ENCODE results near the gene CDKN2B.

Gene CDKN2B

GRCh38 chr9:22005702-22006606 is 3.2 kb downstream of the CDKN2B start (continued):
- TF ChIP-seq PRDM6 (tag by site-specific recombination; IDR thresholded peaks at IDR 0.05): no peak; the same call in 1 of the 2 replicates
- no peak for TF ChIP-seq ZNF221 (tag by site-specific recombination; IDR thresholded peaks at IDR 0.05; ENCODE audit: borderline replicate concordance)
- peak; percentile 51; the same call in 1 of the 2 replicates for TF ChIP-seq KLF8 (tag by site-specific recombination; IDR thresholded peaks at IDR 0.05)
- peak; percentile 80 for TF ChIP-seq HIC1 (tag by site-specific recombination; IDR thresholded peaks at IDR 0.05)
- TF ChIP-seq GLIS2 (tag by site-specific recombination; IDR thresholded peaks at IDR 0.05): peak; percentile 95
- no peak for TF ChIP-seq ZNF747 (tag by site-specific recombination; IDR thresholded peaks at IDR 0.05)

GRCh38 chr9:22005021-22005701 is 3.9 kb downstream of the CDKN2B start:
- Histone ChIP-seq H3K4me3 (ENCODE audit: low read depth, low read length) (peak overlapping the region; percentile 95), H3K9me3 (ENCODE audit: control insufficient read depth, insufficient read depth, low read depth, low read length) (no peaks in the 10 kb centered on the region), H3K36me3 (ENCODE audit: control insufficient read depth in 2 of 2, insufficient read depth in 1 of 2, low read length in 2 of 2) (peaks cover 0 to 8% of the 10 kb centered on the region in 2 experiments; a peak in 2 of 3 replicates), H3K27ac (ENCODE audit: extremely low read depth, low read depth, low read length) (peak overlapping the region; percentile 98), H3K4me1 (ENCODE audit: control insufficient read depth, insufficient read depth, low read length) (peaks cover 14% of the 10 kb centered on the region)
- CTCF ChIA-PET: no interaction called here
- POLR2A ChIA-PET: interaction anchor here (0.6 to 1.0 kb wide), 4 partner anchors 9 to 233 kb away, joined by 3 read pairs; partner anchors contain the start of genes CDKN2A and CDKN2B-AS1
- TF ChIP-seq ZNF777 (tag by site-specific recombination; IDR thresholded peaks at IDR 0.05; ENCODE audit: borderline replicate concordance): no peak
- 0 out of 2 replicates have a peak, but pooled peaks have one; percentile 9 for TF ChIP-seq YY1 (tag by site-specific recombination; IDR thresholded peaks at IDR 0.05)
- no peak for TF ChIP-seq GLI4 (tag by site-specific recombination; IDR thresholded peaks at IDR 0.05)
- TF ChIP-seq OVOL3 (tag by site-specific recombination; IDR thresholded peaks at IDR 0.05): peak; percentile 77; the same call in 1 of the 2 replicates
- TF ChIP-seq ZSCAN5A (tag by site-specific recombination; IDR thresholded peaks at IDR 0.05): no peak
- peak; percentile 71; the same call in 1 of the 2 replicates for TF ChIP-seq ZNF600 (tag by site-specific recombination; IDR thresholded peaks at IDR 0.05)
- no peak for TF ChIP-seq ZNF654 (tag by site-specific recombination; IDR thresholded peaks at IDR 0.05; ENCODE audit: low read depth)
- no peak for TF ChIP-seq ZNF16 (tag by site-specific recombination; IDR thresholded peaks at IDR 0.05; ENCODE audit: low read depth)
- TF ChIP-seq IKZF3 (tag by site-specific recombination; IDR thresholded peaks at IDR 0.05): no peak; the same call in 1 of the 2 replicates
- 0 out of 2 replicates have a peak, but pooled peaks have one; percentile 20 for TF ChIP-seq EGR2 (tag by site-specific recombination; IDR thresholded peaks at IDR 0.05; ENCODE audit: low read depth)
- peak; percentile 89 for TF ChIP-seq ZBTB17 (tag by site-specific recombination; IDR thresholded peaks at IDR 0.05)
- TF ChIP-seq ZSCAN30 (tag by site-specific recombination; IDR thresholded peaks at IDR 0.05): no peak
- TF ChIP-seq ZSCAN4 (tag by site-specific recombination; IDR thresholded peaks at IDR 0.05): peak; percentile 77
- peak; percentile 43; the same call in 1 of the 2 replicates for TF ChIP-seq ZNF366 (tag by site-specific recombination; conservative IDR thresholded peaks at IDR 0.05)
- no peak for TF ChIP-seq MZF1 (tag by site-specific recombination; IDR thresholded peaks at IDR 0.05; ENCODE audit: borderline replicate concordance)
- TF ChIP-seq YY2 (tag by site-specific recombination; IDR thresholded peaks at IDR 0.05): no peak
- TF ChIP-seq ZNF404 (tag by site-specific recombination; IDR thresholded peaks at IDR 0.05): no peak
- peak; percentile 48; the same call in 1 of the 2 replicates for TF ChIP-seq CTCF (tag by site-specific recombination; IDR thresholded peaks at IDR 0.05)
- TF ChIP-seq ZNF501 (tag by site-specific recombination; IDR thresholded peaks at IDR 0.05): no peak
- TF ChIP-seq SP2 (tag by site-specific recombination; IDR thresholded peaks at IDR 0.05): no peak
